Measurements from ENCODE around the gene LAMA5.
"Not testable (repeated sequence)": the region's sequence is repeated elsewhere in the genome, so short reads cannot be mapped to it uniquely, and the experiment has no call there.

LAMA5 gene

DNA sequence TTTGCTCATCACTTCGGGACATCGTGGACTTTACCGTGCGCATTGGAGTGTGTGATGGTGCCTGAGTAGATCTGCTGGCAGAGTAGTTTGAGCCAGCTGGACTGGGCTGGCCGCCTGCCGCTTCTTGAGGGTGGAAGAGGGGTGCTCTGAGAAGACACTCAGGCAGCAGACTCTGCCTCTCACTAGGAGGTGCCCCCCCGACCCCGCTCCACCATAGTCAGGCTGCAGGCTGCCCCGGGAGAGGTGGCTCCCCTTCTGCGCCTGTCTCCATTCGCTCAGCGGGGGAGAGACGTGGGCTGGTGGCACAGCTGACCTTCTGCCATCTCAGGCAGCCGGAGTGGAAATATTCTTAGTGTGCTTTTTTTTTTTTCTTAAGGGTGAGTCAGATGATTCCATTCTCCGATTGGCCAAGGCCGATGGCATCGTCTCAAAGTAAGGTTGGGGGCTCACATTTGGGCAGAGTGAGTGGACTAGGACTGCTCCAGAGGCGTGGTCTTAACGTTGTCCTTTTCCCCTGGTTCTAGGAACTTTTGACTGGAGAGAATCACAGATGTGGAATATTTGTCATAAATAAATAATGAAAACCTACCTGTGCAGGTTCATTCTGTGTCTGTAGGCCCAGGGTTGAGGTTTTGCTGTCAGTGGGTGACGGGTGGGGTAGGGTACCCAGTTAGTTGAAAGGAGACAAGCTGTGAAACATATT lies 21.0 kb upstream of the LAMA5 start:
- DNase-seq = no peak

DNA sequence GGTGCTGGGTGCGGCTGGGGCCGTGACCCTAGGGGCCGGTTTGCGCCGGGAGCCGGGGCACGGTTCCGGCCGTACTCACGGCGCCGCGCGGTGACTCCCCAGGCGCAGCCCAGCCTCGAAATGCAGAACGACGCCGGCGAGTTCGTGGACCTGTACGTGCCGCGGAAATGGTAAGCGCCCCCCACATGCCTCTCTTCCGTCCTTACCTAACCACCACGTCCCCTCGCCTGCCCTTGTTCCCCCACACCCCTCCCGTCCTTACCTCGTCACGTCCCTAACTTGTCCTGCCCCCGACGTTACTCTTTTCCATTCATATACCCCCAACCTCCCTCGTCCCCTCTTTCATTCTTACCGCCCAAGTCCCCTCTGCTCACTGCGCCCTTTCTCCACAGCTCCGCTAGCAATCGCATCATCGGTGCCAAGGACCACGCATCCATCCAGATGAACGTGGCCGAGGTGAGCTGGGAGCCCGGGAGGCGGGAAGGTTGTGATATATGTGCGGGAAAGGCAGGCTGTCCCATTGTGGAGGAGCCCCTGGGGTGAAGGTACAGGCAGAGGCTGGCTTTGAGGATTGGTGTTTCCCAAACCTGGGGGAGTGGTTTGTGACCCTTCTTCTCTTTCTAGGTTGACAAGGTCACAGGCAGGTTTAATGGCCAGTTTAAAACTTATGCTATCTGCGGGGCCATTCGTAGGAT lies 20.3 kb upstream of the LAMA5 start:
- no peak for DNase-seq

DNA sequence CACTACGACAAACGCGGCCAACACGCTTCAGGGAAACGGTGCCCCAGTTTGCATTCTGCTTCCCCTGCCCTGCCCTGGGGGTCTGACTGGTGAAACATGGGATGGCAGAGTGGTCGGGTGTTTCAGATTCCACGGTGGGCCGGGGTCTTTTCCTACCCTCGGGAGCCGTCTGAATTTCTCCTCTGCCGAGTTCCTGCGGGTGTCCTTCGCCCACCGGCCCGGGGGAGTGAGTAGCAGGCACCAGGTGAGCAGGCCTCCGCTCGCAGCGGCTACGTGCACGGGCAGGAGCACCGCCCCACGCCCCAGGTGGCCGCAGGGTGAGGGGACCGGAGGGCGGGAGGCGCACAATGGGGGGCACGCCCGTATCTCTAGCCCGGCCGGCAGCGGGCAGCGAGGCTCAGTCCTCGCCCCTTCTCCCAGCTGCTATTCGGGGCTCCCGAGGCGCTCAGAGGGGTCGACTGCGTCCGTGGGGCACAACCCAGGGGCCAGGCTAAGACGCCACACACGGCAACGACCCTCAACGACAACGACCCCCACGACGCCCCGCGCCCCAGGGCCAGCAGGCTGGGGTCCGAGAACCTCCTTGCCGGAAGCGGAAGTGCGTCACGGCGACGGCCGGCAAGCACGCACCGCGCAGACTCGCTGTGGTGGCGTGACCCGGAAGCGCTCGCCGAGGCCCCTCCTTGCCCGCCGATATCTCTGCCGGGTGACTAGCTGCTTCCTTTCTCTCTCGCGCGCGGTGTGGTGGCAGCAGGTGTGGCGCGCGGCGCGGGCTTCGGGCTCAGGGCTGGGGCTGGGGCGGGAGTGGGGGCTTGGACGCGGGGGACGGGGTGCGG lies 19.5 kb upstream of the LAMA5 start, which contains the start of gene RPS21:
TSS of gene RPS21 (plus strand) at position 721 of the 836 bp plus-strand sequence. CDS start 236 bp downstream, outside the sequence.
- peak; percentile 94 for DNase-seq

DNA sequence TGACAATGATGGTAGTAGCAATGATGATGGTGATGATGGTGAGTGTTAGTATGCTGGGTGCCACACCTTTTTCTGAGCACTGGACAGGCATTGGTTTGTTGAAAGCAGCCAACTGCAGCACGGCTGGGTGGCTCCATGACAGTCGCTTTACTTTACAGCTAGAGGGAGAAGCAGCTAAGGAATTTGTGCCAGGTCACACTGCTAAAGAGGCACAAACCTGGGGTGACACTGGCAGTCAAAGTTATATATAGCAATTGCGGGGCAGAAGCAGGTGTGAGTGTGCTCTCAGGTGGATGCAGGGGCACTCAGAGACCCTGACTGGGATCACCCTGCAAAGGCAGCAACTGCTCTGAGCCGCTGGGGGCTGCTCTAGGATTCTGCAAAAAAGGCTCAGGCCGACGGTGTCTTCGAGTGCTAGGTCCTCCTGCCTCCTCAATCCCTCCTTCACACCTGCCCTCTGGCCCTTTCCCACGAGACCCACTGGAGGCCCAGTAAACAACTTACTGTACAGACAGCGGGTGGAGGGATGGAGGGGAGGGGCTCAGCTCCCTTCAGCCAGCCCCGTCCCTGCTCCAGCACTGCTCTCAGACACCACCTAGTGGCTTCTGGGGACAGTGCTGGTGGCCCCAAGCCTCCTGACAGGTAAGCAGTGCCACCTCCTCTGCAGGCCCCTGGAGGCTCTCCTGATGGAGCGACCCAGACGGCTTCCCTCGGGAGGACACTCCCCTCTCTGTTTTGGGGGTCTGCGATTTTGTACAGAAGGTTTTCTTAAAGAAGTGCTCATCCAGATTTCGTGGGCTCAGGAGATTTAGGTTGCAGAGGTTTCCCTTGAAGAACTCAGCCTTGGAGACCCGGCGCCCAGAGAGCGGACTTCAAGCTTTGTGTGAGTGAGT lies 15.4 kb upstream of the LAMA5 start:
- DNase-seq = peak; percentile 86

DNA sequence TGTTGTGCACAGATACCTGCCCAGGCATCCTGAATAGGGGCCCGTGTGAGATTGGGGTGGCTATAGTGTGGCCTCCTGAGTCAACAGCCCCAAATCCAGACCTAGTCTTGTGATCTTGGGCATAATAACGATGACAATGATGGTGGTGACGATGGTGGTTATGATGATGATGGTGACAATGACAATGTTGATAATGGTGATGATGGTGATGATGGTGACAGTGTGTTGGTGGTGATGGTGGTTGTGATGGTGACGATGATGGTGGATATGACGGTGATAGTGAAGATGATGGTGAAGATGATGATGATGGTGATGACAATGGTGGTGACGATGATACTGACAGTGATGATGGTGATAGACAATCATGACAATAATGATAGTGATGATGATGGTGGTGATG lies 14.7 kb upstream of the LAMA5 start:
- no peak for DNase-seq

DNA sequence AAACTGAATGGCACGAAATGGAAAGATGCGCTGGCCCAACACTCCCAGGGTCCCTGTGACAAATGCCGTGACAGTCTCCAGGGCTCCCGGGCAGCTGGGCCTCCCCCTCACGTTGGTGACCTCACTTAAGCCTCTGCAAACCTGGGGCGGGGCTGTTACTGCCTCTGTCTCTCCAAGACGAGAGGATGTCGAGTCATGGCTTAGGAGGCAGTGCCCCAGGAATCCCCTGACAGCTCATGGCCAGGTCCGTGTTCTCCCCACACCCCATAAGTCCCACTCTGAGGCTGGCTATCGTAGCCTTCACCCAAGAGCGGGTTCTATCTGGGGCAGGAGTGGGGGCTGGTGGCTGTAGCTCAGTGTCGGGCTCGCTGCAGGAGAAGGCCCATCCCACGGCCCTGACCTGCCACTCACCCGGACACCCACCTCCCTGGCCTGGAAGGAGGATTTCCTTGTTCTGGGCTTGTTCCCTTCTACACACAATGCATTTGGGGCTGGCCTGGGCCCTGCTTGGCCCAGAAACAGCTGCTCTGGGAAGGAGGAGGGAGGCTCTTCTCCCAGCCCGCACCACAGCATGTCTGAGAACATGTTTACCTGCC lies 14.2 kb upstream of the LAMA5 start:
- no peak for DNase-seq

DNA sequence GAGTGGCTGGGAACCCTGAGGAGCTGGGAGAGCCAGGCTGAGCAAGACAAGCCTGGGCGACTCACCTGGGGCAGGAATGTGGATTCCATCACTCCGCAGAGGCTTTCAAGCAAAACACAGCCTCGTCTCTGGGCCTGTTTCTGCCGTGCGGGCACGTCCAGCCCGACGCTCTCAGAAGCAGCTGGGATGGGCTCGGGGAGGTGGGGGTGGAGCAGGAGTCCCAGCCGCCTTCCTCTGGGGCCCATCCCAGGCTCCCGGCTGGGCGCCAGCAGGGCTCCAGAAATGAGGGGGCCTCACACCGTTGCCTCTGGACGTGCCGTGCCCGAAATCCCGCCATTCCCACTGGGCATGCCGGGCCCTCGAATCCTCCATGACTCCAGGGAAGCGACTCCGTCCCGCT lies 11.1 kb upstream of the LAMA5 start:
- no peak for DNase-seq

DNA sequence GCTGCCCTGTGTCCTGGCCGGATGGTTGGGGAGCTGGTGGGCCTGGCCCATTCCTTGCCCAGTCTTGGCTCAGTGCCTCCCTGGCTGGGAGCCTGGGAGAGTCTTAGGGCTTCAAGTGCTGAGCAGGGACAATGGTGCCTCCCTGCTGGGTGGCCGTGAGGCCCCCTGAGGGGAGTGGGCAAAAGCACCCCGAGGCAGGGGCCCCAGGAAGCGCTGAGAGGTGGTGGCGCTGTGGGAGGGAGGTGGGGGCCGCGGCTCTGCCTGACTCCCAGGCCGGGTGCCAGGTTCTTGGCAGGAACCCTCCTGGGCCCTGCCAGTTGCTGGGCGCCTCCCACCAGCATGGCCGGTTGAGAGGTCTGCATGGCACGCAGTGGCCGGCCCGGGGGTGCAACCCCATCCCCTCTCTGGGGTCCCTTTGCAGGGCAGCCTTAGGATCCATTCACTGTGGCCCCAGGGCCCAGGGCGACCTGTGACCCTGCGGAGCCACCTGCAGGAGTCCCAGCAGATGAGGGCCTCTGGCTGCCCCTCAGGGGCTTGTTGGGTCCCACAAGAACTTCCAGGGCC lies 10.6 kb upstream of the LAMA5 start:
- no peak for DNase-seq

DNA sequence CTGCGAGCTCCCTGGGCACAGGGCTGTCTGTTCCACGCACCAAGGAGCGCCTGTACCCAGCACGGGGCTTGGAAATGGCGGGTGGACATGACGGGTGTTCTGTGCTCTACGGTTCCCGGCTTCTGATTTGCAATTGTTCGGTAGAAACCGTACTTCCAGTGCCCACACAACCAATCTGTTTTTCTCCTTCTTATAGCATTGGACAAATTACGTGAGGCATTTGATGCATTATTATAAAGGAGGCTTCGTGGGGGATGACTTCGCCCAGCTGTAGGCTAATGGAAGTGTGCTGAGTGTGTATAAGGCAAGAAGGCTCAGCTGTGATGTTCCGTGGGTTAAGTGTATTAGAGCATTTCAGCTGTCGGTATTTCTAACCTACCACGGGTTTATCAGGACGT lies 10.0 kb upstream of the LAMA5 start:
- DNase-seq = no peak

DNA sequence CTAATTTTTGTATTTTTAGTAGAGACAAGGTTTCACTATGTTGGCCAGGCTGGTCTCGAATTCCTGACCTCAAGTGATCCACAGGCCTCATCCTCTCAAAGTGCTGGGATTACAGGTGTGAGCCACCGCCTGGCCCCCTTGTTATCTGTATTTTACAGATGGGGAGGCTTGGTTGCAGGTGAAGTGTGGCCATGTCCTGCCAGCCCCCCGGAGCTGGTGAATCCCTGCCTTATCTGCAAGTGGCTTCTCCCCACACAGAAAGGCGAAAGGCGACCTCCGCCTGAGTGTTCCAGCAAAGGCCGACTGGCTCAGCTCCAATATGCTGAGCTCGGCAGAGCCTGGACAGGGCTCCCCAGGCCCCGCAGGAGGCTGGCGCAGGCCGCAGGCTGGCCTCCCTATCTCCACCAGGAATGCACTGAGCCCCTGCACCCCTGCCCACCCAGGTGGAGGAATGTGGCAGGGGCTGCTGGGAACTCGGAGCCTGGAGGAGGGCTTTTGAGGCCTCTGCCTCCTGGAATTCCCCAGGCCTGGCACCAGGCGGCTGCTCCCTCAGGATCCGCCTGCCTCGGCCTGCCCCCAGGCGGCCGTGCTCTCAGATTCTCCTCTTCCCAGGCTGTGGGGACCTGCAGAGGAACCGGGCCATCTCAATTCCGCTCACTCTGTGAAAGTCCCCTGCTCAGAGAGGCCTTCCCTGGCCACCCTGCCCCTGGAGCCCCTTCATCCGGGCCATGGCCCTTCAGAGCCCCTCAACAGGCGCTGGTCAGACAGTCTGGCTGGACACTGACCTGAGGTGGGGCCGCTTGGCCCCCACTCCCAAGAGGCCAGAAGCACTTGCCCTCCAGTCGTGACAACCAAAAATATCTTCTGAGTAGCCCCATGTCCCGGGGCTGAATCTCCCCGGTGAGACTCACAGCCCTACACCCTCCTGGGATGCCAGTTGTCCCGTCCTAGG lies 9.3 kb upstream of the LAMA5 start:
- DNase-seq = no peak

DNA sequence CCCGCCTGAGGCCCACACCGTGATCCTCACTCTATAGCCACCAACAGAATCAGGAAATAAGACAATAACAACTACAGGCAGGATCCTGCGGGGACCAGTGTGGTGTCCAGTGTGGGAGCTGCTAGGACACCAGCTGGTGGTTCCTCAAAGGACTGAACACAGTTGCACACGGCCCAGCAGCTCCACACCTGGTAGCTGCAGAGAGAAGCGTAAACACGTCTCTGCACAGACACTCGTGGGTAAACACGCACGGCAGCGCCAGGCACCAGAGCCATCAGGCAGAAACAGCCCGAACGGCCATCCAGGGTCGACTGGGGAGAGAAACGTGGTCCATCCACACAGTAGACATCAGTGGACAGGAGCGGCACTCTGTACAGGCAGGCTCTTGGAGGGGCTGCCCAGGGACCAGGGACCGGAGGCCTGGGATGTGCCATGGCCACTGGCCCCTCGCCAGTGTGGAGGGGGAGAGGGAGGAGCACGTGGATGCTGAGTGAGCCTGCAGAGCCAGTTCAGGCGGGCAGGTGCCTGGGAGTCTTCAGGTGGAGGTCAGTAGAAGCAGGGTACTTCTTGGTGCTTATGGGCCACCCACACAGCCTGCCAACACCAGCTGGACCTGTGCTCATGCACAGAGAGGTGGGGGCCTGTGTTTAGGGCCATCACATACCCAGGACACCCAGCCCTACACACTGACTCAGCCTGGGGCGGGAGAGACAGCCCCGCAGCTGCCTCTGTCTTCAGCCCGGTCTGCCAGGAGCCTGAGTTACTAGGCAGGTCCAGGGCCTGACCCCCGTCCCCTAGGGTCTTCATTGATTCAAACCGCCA lies 7.4 kb upstream of the LAMA5 start:
- no peak for DNase-seq

DNA sequence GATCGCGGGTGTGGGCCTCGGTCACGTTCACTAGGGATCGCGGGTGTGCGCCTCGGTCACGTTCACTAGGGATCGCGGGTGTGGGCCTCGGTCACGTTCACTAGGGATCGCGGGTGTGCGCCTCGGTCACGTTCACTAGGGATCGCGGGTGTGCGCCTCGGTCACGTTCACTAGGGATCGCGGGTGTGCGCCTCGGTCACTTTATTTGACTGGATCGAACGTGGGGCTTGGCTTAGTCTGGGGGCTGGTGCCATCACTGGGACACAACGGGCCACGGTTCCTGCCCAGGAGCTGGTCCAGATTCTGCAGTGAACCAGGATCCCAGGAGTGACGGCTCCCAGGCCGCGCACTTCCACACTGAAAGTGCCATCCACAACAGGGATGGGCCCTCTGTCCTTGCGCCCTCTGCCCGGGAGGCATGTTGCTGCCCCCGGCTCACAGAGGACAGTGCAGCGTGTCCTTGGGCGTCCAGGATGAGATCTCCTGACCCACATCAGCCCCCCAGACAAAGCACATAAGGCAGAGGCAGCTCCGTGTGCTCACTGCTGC lies 6.6 kb upstream of the LAMA5 start:
- not testable (repeated sequence) for DNase-seq

DNA sequence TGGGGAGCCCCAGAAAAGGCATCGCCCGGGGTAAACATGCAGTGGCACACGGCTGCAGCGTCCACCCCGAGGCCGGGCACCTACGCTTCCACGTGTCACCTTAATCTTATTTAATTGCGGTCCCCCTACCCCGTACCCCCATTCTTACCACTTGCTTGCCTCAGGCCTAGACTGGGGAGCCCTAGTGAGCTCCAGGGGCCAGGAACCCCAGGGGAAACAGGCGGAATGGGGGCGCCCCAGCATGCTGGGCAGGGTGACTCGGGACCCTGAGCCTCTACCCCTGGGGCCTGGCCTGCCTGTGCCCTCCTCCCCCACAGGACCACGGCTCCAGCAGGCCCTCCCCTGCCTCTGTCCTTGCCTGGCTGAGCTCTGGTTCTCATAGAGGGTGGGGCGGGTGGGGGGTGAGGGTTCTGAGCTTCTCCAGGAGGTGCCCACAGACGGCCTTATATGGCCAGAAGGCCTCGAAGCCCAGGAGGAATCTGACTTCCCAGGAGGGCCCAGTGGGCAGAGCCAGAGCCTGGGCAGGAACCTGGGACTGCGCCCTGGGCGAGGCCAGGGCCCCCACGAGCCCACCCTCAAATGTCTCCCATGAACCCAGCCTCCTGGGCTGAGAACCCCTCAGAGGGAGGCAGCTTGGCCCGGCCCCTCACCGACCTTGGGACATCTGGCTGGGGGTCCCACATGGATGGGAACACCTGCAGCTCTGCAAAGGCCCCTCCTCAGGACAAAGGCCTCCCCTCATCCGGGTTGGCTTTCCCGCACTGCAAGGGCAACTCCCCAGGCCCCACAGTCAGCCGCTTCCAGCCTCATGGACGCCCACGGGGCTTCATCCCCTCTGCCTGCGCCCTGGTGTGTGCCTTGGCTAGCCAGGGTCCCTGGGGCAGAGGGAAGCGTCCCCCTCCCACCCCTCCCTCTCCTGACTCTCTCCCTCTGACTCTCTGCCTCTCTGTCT lies 5.2 kb upstream of the LAMA5 start:
- no peak for DNase-seq

DNA sequence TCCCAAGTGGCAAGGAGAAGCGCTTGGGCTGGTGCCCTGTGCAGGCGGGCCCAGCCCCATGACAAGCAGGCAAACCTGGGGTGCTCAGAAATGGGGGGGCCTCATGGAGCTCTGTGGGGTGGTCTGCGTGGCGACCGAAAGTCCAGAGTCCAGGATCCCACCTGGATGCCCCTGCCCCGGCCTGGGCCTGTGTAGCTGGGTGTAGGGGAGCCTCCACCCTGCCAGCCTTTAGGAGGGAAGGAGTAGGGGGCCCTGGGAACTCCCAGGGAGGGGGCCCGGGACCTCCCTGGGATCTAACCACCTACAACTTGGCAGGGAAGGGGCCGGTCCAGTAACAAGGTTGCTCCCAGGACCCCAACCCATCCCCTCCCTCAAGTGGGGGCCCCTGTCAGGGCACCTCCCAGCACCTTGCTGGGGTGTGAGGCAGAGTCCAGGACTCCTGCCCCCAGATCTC lies 4.5 kb upstream of the LAMA5 start:
- no peak for DNase-seq

DNA sequence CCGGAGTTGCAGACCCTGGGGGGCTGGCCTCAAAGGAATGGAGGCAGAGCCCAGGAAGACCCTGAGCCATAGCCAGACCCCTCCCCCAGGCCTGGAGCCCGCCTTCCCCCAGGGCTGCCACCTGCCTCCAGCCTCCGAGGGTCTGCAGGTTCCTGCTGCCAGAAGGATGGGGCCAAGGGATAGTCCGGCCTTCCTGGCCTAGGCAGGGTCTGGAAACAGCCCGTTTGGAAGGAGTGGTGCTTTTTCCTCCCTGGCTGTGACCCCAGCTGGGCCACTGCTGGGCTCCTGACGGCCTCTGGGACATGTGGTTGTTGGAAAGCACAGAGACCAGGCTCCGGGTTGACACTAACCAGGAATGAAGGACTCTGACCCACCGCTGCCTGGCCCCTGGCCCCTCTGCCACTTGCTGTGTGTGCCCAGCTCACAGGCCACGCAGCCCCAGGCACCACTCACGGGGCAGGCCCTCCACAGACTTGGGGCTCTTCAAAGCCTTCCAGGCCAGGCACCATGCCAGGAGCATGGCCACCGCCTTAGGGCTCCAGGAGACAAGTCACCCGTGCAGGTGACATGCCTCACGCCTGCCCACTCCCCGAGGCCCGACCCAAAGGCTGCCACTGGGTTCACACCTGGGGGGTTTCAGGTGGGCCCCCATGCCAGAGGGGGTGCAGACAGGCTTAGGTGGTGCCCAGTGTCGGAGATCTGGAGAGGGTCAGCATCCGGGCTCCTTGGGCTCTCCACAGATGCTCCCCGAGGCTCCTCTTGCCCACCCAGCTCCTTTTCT lies 3.9 kb upstream of the LAMA5 start:
- no peak for DNase-seq

DNA sequence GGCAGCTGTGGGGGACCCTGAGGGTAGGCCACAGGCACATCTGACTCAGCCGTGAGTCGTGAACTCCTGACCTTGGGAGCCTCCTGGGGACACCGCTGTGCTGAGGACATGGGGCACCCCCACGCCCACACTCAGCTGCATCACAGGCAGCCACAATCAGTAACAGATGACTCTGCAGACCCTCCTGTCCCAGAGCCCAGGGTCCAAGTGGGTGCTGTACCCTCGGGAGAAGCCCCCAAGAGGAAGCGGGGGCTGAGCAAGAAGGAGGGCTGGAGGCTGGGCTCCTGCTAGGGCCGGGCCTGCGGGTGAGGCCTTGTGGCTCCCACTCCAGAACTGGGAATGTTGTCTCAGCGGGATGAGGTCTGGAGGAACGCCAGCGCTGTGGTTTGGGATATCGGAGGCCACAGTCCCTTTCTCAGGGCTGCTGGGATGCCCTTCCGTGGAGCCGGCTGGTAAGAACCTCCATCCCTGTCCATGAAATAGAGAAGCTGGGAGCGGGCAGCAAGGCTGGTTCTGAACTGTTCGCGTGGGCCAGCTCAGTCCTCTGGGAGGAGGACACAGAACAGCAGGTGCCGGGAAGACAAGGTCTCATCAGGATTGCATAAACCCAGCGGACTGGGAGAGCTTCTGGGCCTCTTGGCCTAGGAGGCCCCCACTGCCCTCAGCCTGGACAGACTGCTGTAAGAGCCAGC lies 3.1 kb upstream of the LAMA5 start:
- DNase-seq = peak; percentile 80

DNA sequence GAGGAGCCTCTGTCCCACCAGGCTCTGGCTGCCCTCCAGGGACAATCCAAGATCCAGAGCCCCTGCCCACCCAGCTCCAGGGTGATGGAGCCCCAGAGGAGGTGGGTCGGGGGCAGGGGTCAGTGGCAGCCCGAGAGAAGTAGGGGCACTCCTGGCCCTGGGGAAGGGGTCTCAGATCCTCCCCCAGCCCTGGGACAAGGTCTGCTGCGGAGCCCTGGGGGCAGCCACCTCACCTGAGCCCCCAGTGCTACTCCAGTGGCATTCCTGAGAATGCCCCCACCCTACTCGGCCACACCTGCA lies 2.7 kb upstream of the LAMA5 start:
- no peak for DNase-seq

Data from stimulated activated CD8-positive, alpha-beta memory T cell treated with anti-CD3 and anti-CD28 coated beads, Interleukin-4, amount 100 ng/mL, for 48 hours (primary cell).